GM19238 (cell line): ENCODE measurements around the gene RFX2.
"Not testable (repeated sequence)": the region's sequence is repeated elsewhere in the genome, so short reads cannot be mapped to it uniquely, and the experiment has no call there.

Experiments used
- DNase-seq: peaks from one replicate; pipeline ENCODE4 v3.0.0; 2011; ENCODE audit warnings: low spot score; ENCODE audit not compliant: insufficient read length

RFX2 gene

GRCh38 chr19:6110360-6110977, at the start of gene RFX2:
Gene RFX2, minus strand, starts transcription at chr19:6110500. Its CDS starts 63,004 bp downstream, at chr19:6047496.
- peak; percentile 96 for DNase-seq

- DNase-seq = no peak
Observed at GRCh38 chr19:6156033-6156432, 45.7 kb upstream of the RFX2 start.

- DNase-seq = no peak
Observed at GRCh38 chr19:6150289-6150688, 40.0 kb upstream of the RFX2 start.

GRCh38 chr19:6141217-6141616, 30.9 kb upstream of the RFX2 start:
- no peak for DNase-seq

- DNase-seq = no peak
Observed at GRCh38 chr19:6138511-6138910, 28.2 kb upstream of the RFX2 start.

- no peak for DNase-seq
Observed at GRCh38 chr19:6138066-6138465, 27.8 kb upstream of the RFX2 start.

GRCh38 chr19:6133231-6133630, 22.9 kb upstream of the RFX2 start:
- no peak for DNase-seq

GRCh38 chr19:6132482-6132881, 22.2 kb upstream of the RFX2 start:
- no peak for DNase-seq

GRCh38 chr19:6127716-6128335, 17.5 kb upstream of the RFX2 start:
- DNase-seq = no peak

- no peak for DNase-seq
Observed at GRCh38 chr19:6126335-6126974, 16.2 kb upstream of the RFX2 start.

GRCh38 chr19:6125571-6125989, 15.3 kb upstream of the RFX2 start:
- peak; percentile 40 for DNase-seq

- no peak for DNase-seq
Observed at GRCh38 chr19:6119031-6119430, 8.7 kb upstream of the RFX2 start.

GRCh38 chr19:6118043-6118442, 7.7 kb upstream of the RFX2 start:
- no peak for DNase-seq

- DNase-seq = no peak
Observed at GRCh38 chr19:6117534-6117933, 7.2 kb upstream of the RFX2 start.

GRCh38 chr19:6116749-6117430, 6.6 kb upstream of the RFX2 start:
- no peak for DNase-seq

GRCh38 chr19:6115992-6116391, 5.7 kb upstream of the RFX2 start:
- no peak for DNase-seq

GRCh38 chr19:6113616-6114188, 3.4 kb upstream of the RFX2 start:
- DNase-seq = no peak

- DNase-seq = no peak
Observed at GRCh38 chr19:6109947-6110346, 353 bp downstream of the RFX2 start.

GRCh38 chr19:6108721-6109633, 1.3 kb downstream of the RFX2 start:
- no peak for DNase-seq

GRCh38 chr19:6106643-6107294, 3.5 kb downstream of the RFX2 start:
- DNase-seq = not testable (repeated sequence)
